Kidney (tissue), 14 donors: ENCODE measurements around the gene ACOT13. TPM values are rescaled to one million over a fixed set of nuclear protein-coding genes. Genes with fewer than 3 reads are reported as not detected.
"Not testable (repeated sequence)": the region's sequence is repeated elsewhere in the genome, so short reads cannot be mapped to it uniquely, and the experiment has no call there.

ENCODE experiments used
- DNase-seq, 5 donors: peaks; one replicate each; pipeline ENCODE4 v3.0.0-alpha.2; 2013 to 2020
- FAIRE-seq: peaks from 2 replicates; lab custom pipeline; 2012; peaks lifted over from hg19 to GRCh38; lab: Jason Lieb, UNC
- H3K27ac ChIP-seq, 2 donors: one replicate each; pipeline ENCODE4 v1.7.0; 2013; ENCODE audit warnings: low read depth in 2 of 2, low read length in 2 of 2, inconsistent platforms in 1 of 2
- H3K27me3 ChIP-seq: one replicate; pipeline ENCODE4 v1.7.1; 2013; ENCODE audit warnings: low read length, inconsistent platforms; ENCODE audit not compliant: control insufficient read depth, insufficient read depth
- H3K36me3 ChIP-seq, 3 donors: one replicate each; pipeline versions ENCODE4 v1.7.0 to v1.7.1; 2013; ENCODE audit warnings: low read length in 3 of 3, control low read depth in 1 of 3, inconsistent platforms in 1 of 3; ENCODE audit not compliant: insufficient read depth in 3 of 3, control insufficient read depth in 2 of 3
- H3K4me1 ChIP-seq, 3 donors: one replicate each; pipeline versions ENCODE4 v1.7.0 to v1.7.1; 2013; ENCODE audit warnings: low read length in 3 of 3, inconsistent platforms in 1 of 3, low read depth in 1 of 3; ENCODE audit not compliant: control insufficient read depth in 2 of 3, insufficient read depth in 2 of 3
- H3K4me3 ChIP-seq, 3 donors: one replicate each; pipeline versions ENCODE4 v1.7.0 to v1.8.1; 2013; ENCODE audit warnings: low read length in 3 of 3, control low read depth in 1 of 3, inconsistent platforms in 1 of 3
- H3K9ac ChIP-seq, 3 donors: one replicate each; pipeline versions ENCODE4 v1.7.0 to v1.7.1; 2013; ENCODE audit warnings: low read length in 3 of 3, control low read depth in 1 of 3, inconsistent platforms in 1 of 3
- H3K9me3 ChIP-seq, 3 donors: one replicate each; pipeline versions ENCODE4 v1.7.0 to v1.7.1; 2013; ENCODE audit warnings: low read length in 3 of 3, control low read depth in 1 of 3, inconsistent platforms in 1 of 3; ENCODE audit not compliant: control insufficient read depth in 2 of 3, insufficient read depth in 1 of 3
- CTCF ChIP-seq: IDR thresholded peaks from 3 replicates; pipeline ENCODE4 v1.5.1; 2012; ENCODE audit warnings: mild to moderate bottlenecking, moderate library complexity, borderline replicate concordance; ENCODE audit not compliant: insufficient read depth; ENCODE audit errors: extremely low read depth
- intact Hi-C: fragments of 100-400 bp; cut with DNase I; formaldehyde crosslinking; loops from one replicate; pipeline ENCODE4 v1.11.1; 2022
- polyA plus RNA-seq: library from polyadenylated mRNA; stranded (reverse); fragments of 350-450 nt; fragmentation: Illumina TruSeq; extraction: RNeasy Lipid Tissue Mini Kit (QIAGEN cat#74804); gene quantifications from one replicate; pipeline ENCODE4 v1.2.3, GENCODE V29; 2014; ENCODE audit warnings: low read depth, low replicate concordance; ENCODE audit not compliant: insufficient read depth
- total RNA-seq: library from RNA; stranded (reverse); fragmentation: NEBNext Ultra II Directional; extraction: Animal tissue kit (Norgen Biotek cat#: 25700); gene quantifications from one replicate; pipeline ENCODE4 v1.2.1, GENCODE V29; 2021
- donor health status: control.
- donor health status: control.
- donor health status: control.
- donor health status: control.
- donor health status: control.
- donor health status: DM: yes; HTN: yes; CAD: no.
- donor health status: Normal renal cell carcinoma (clear cell type).

The ACOT13 gene
- total and polyA plus RNA-seq, 2 donors from 2014 or later: 15.3 to 109 TPM

GRCh38 chr6:24632573-24632972, 34.3 kb upstream of the ACOT13 start:
- Histone ChIP-seq H3K4me3 (no peak overlapping the region), H3K4me1 (no peaks in the 10 kb centered on the region), H3K9me3 (peaks cover 0 to 11% (median 0%) of the 10 kb centered on the region in 3 donors), H3K9ac (no peak overlapping the region), H3K36me3 (no peaks in the 10 kb centered on the region), H3K27ac (no peak overlapping the region), H3K27me3 (no peaks in the 10 kb centered on the region)
- intact Hi-C loops: no loop called here
- no peak for FAIRE-seq
- DNase-seq: no peak
- no peak for TF ChIP-seq CTCF

- no peak for DNase-seq
- no peak overlapping the region for H3K9ac ChIP-seq
- no peak overlapping the region for H3K27ac ChIP-seq
- intact Hi-C loops: no loop called here
- peaks cover 0 to 11% (median 0%) of the 10 kb centered on the region in 3 donors for H3K9me3 ChIP-seq
- no peak overlapping the region for H3K4me3 ChIP-seq
- FAIRE-seq: no peak
- TF ChIP-seq CTCF: no peak
- no peaks in the 10 kb centered on the region for H3K27me3 ChIP-seq
- H3K4me1 ChIP-seq: no peaks in the 10 kb centered on the region
- H3K36me3 ChIP-seq: no peaks in the 10 kb centered on the region
Measured at GRCh38 chr6:24636681-24637080, 30.2 kb upstream of the ACOT13 start.

GRCh38 chr6:24640166-24640565, 26.7 kb upstream of the ACOT13 start:
- Histone ChIP-seq H3K27ac (no peak overlapping the region), H3K4me3 (no peak overlapping the region), H3K9ac (no peak overlapping the region), H3K27me3 (peaks cover 6% of the 10 kb centered on the region), H3K9me3 (peaks cover 0 to 11% (median 0%) of the 10 kb centered on the region in 3 donors), H3K36me3 (no peaks in the 10 kb centered on the region), H3K4me1 (no peaks in the 10 kb centered on the region)
- intact Hi-C loops: no loop called here
- FAIRE-seq (no peak), DNase-seq (no peak)
- no peak for TF ChIP-seq CTCF

GRCh38 chr6:24640631-24641030, 26.2 kb upstream of the ACOT13 start:
- H3K9me3 ChIP-seq, H3K27me3 ChIP-seq, FAIRE-seq, H3K4me3 ChIP-seq, intact Hi-C loops, H3K36me3 ChIP-seq, H3K4me1 ChIP-seq, H3K9ac ChIP-seq, H3K27ac ChIP-seq, DNase-seq: not testable (repeated sequence)
